Left kidney (tissue), 2 donors: ENCODE measurements around the gene RYR2. TPM values are rescaled to one million over a fixed set of nuclear protein-coding genes. Genes with fewer than 3 reads are reported as not detected.

Experiments
- DNase-seq: peaks from one replicate; pipeline ENCODE4 v3.0.0-alpha.2; 2013
- polyA plus RNA-seq: library from polyadenylated mRNA; unstranded; fragments of 120-200 nt; gene quantifications from one replicate; pipeline ENCODE4 v1.2.1, GENCODE V29; 2013; ENCODE audit not compliant: insufficient read length

The RYR2 gene
- polyA plus RNA-seq, 1 donor: 3.0 TPM

DNA sequence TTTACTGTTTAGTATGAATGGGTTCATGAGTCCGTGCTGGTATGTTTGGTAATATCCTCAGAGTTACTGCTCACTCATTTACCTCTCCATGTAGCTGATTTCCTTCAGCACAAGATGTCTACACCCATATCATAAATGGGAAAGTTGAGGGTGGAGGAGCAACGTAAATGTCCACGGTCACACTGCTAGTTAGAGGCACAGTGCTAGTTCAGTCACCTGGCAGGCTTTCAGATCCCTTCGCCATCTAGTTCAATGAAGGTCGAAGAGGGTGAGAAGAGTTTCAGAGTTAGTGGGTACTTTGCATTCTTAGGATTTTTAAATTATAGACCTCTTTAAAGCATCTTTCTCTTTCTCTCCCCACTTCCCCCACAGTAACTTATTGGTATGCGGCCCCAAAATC lies 630.0 kb downstream of the RYR2 start:
- DNase-seq: no peak

GRCh38 chr1:237672748-237673147 lies 630.8 kb downstream of the RYR2 start:
- DNase-seq: no peak

- DNase-seq: no peak
Observed at GRCh38 chr1:237673631-237674030, 631.6 kb downstream of the RYR2 start.

GRCh38 chr1:237677979-237678378 lies 636.0 kb downstream of the RYR2 start:
- DNase-seq: no peak

DNA sequence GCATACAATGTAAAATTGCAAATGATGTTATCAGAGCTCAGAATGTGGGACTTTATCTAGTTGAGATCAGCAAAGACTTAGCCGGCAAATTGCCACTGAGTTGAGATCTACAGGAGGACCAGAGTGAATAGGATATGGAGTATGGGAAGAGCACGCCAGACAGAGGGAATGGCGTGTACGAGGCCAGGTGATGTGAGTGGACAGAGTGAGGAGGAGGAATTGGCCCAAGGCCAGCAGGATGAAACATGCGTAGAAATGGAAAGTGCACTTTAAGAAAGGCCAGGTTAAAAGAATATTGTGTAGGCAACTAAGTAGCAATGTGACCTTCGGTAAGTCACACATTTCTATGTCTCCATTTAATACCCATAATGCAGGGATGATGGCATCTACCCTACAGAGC lies 637.7 kb downstream of the RYR2 start:
- no peak for DNase-seq

- DNase-seq: no peak
Observed at GRCh38 chr1:237681210-237681609, 639.2 kb downstream of the RYR2 start.

GRCh38 chr1:237684236-237684635 lies 642.3 kb downstream of the RYR2 start:
- no peak for DNase-seq

DNA sequence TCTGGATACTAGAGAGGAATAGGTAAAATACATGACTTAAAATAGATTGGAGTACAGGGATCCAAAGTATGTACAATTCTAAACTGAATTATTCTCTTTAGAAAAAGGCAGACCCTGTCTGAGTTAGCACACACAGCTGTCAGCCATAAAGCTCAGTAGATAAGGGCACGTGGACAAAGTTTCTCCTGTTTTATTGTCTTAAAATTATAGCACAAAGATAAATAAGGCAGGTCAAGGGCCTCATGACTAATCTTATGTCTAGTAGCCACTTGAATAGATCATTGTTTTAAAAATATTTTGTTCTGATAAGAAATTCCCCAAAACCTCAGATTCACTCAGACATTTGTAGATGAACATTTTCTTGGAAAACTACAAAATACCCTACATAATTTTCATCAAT lies 643.6 kb downstream of the RYR2 start:
- no peak for DNase-seq

DNA sequence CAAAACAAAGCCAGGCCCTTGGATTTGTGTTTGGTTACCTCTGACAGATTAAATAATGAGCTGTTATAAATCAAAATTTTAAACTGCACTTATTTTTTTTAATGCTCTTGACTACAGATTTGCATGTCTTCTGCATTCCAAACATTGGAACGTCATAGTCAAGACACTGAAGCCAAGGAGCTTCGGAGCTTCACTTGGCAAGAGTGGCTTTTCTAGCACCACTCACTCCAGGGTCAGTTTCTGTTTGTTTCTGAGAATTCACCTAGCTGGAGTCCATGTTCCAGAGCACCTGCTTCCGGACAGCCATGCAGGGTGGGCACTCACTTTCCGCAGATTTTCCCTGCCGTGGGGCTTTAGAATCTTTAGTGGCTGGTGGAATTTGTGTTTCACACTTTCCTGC lies 645.8 kb downstream of the RYR2 start:
- no peak for DNase-seq

DNA sequence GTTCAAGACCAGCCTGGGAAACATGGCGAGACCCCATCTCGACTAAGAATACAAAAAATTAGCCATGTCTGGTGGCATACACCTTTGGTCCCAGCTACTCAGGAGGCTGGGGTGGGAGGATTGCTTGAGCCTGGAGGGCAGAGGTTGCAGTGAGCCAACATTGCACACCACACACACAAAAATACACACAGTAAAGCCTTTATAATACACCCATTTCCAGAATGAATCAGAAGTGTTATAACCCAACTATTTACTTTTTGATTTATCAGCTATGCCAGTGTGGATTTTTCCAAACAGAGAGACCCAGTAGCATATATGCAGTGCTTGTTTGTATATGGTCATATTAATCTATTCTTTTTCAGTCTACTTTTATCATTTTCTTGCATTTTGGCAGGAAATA lies 648.7 kb downstream of the RYR2 start:
- DNase-seq: no peak

GRCh38 chr1:237692255-237692654 lies 650.3 kb downstream of the RYR2 start:
- no peak for DNase-seq

- DNase-seq: no peak
Observed at GRCh38 chr1:237695878-237696277, 653.9 kb downstream of the RYR2 start.

GRCh38 chr1:237700181-237700580 lies 658.2 kb downstream of the RYR2 start:
- DNase-seq: no peak

GRCh38 chr1:237701534-237701933 lies 659.5 kb downstream of the RYR2 start:
- DNase-seq: no peak

DNA sequence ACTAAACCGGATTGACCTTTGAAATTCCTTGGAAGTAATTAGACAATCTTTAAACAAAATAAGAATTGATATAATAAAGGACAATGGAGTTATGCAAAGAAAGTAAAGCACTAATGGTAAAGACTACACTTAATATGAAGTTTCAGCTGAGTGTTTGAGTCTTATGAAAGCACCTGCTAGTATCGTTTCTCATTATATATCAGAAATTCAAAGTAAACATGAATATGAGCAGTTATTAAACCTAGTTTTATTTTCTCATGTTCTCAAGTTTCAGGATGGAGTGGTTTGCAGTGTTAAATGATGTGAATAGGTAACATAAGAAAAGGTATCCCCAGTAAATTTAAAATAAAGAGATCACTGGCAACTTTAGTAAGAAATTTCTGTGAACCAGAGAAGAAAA lies 660.2 kb downstream of the RYR2 start:
- no peak for DNase-seq

GRCh38 chr1:237705462-237705861 lies 663.5 kb downstream of the RYR2 start:
- no peak for DNase-seq

DNA sequence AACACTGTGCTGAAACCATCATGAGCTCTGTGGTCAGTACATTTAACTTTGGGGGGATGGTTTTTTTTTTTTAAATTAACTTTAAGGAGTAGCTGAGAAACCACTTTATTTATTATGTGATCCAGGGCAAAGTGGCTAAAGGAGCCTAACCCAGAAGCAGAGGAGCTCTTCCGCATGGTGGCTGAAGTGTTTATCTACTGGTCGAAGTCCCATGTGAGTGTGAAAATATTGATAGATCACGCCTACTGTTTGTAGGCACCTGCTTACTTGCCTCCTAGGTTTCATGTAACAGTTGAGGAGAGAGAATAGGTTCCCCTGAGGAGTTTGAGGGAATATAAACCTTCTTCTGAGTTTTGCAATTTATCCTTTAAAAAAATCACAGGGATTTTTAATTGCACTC lies 667.4 kb downstream of the RYR2 start:
- no peak for DNase-seq

- no peak for DNase-seq
Observed at GRCh38 chr1:237711281-237711680, 669.3 kb downstream of the RYR2 start.

GRCh38 chr1:237712082-237712481 lies 670.1 kb downstream of the RYR2 start:
- DNase-seq: no peak

DNA sequence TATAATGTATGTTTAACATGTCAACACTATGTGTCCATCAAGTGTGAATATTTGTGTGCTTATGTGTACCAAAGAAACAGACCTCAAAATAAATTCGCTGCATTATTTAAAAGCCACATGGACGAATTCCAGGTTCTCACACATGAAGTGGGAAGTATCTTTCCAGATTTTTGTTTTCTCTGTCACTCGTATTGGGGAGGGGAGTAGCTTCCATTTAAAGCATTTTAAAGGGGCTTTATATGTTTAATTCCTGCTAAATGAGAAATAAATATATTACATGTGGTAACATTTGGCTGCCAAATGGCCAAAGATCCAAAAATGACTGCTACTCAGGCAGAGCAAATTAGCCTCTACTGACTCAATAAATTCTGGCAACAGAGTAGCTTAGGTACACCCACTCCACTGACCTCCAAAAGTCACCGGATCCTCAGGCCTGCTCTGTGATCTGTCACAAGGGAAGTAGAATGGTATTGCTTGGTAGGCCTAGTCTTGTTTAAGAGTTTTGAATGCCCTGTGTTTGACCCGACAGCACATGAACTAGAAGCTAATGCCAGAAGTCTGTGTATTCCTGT lies 670.7 kb downstream of the RYR2 start:
- DNase-seq: no peak

GRCh38 chr1:237713916-237714315 lies 671.9 kb downstream of the RYR2 start:
- DNase-seq: no peak

- DNase-seq: no peak
Observed at GRCh38 chr1:237717106-237717505, 675.1 kb downstream of the RYR2 start.

GRCh38 chr1:237730826-237731350 lies 688.9 kb downstream of the RYR2 start:
- no peak for DNase-seq

- DNase-seq: no peak
Observed at GRCh38 chr1:237732657-237733056, 690.7 kb downstream of the RYR2 start.
